Neural progenitor cell (in vitro differentiated cells): Measurements from ENCODE around the gene CSNK1G1. TPM values are rescaled to one million over a fixed set of nuclear protein-coding genes. Genes with fewer than 3 reads are reported as not detected.

Experiments
- DNase-seq: peaks from one replicate; pipeline ENCODE4 v3.0.0-alpha.2; 2016; ENCODE audit warnings: low spot score
- H2AFZ ChIP-seq: fragments of 200-600 bp; sonication (generic); replicated peaks from 2 replicates; pipeline ENCODE4 v1.6.1; 2016; ENCODE audit warnings: antibody characterized with exemption
- H3F3A ChIP-seq: fragments of 200-600 bp; sonication (generic); 2 replicates; pipeline ENCODE4 v1.6.1; 2016; ENCODE audit warnings: antibody characterized with exemption, low read depth
- H3K27ac ChIP-seq: fragments of 200-600 bp; sonication (generic); 2 replicates; pipeline ENCODE4 v1.5.1; 2016; ENCODE audit warnings: mild to moderate bottlenecking
- H3K27me3 ChIP-seq: fragments of 200-600 bp; sonication (generic); 2 replicates; pipeline ENCODE4 v1.6.1; 2016; ENCODE audit warnings: mild to moderate bottlenecking, moderate library complexity
- H3K36me3 ChIP-seq: fragments of 200-600 bp; sonication (generic); 2 replicates; pipeline ENCODE4 v1.5.1; 2016
- H3K4me1 ChIP-seq: fragments of 200-600 bp; sonication (generic); 2 replicates; pipeline ENCODE4 v1.6.1; 2016; ENCODE audit warnings: mixed run types
- H3K4me2 ChIP-seq: fragments of 200-600 bp; sonication (generic); 2 replicates; pipeline ENCODE4 v1.6.1; 2016
- H3K4me3 ChIP-seq: fragments of 200-600 bp; sonication (generic); 2 replicates; pipeline ENCODE4 v1.5.1; 2016
- H3K79me2 ChIP-seq: fragments of 200-600 bp; sonication (generic); 2 replicates; pipeline ENCODE4 v1.6.1; 2016; ENCODE audit warnings: low read depth
- H3K9ac ChIP-seq: fragments of 200-600 bp; sonication (generic); 2 replicates; pipeline ENCODE4 v1.6.1; 2016
- H3K9me3 ChIP-seq: fragments of 200-600 bp; sonication (generic); 2 replicates; pipeline ENCODE4 v1.5.1; 2016; ENCODE audit warnings: low read depth
- H4K20me1 ChIP-seq: fragments of 200-600 bp; sonication (generic); 2 replicates; pipeline ENCODE4 v1.6.1; 2016; ENCODE audit warnings: low read depth
- H3K27ac Mint-ChIP-seq: 3 replicates; pipeline ENCODE4 v1.8.0; 2021; ENCODE audit warnings: mixed read lengths
- H3K27me3 Mint-ChIP-seq: 2 replicates; pipeline ENCODE4 v1.8.0; 2022; ENCODE audit warnings: low read depth, mild to moderate bottlenecking, inconsistent platforms, moderate library complexity, mixed read lengths; ENCODE audit not compliant: insufficient read depth
- H3K36me3 Mint-ChIP-seq: 3 replicates; pipeline ENCODE4 v1.8.0; 2021; ENCODE audit warnings: mixed read lengths
- H3K4me1 Mint-ChIP-seq: 3 replicates; pipeline ENCODE4 v1.8.0; 2021; ENCODE audit warnings: mixed read lengths
- H3K4me3 Mint-ChIP-seq: 3 replicates; pipeline ENCODE4 v1.8.0; 2021; ENCODE audit warnings: mild to moderate bottlenecking, moderate library complexity, mixed read lengths
- H3K9me3 Mint-ChIP-seq: 3 replicates; pipeline ENCODE4 v1.8.0; 2020; ENCODE audit warnings: mixed read lengths
- EZH2 ChIP-seq: fragments of 200-600 bp; sonication (generic); IDR thresholded peaks from 2 replicates; pipeline ENCODE4 v1.6.1; 2017; ENCODE audit warnings: antibody characterized with exemption, mild to moderate bottlenecking, moderate library complexity
- EZH2phosphoT487 ChIP-seq: fragments of 200-600 bp; sonication (generic); IDR thresholded peaks from 2 replicates; pipeline ENCODE4 v1.6.1; 2017; ENCODE audit warnings: antibody characterized with exemption
- total RNA-seq: library from RNA; depleted of rRNA; stranded (reverse); fragments of >200 nt; gene quantifications from 2 replicates; pipeline ENCODE4 v1.2.3, GENCODE V29; 2015; ENCODE audit warnings: low replicate concordance
- TF ChIP-seq, protein P1 (sequence below): fragments of 200-600 bp; sonication (generic); IDR thresholded peaks from 2 replicates; pipeline ENCODE4 v1.5.1; 2017; ENCODE audit warnings: antibody characterized with exemption, mild to moderate bottlenecking

The CSNK1G1 gene
- total RNA-seq, 1 donor from 2014 or later, result 23.0 TPM

DNA sequence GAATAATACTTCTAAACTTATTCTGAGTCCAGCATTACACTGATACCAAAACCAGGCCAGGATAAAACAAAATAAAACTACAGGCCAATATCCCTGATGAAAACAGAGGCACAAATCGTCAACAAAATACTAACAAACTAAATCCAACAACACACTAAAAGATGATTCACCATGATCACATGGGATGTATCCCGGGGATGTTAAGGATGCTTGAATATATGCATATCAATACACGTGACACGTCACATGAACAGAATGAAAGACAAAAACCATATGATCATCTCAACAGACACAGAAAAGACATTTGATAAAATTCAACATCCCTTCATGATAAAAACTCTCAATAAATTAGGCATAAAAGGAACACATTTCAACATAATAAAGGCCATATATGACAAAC, 91.5 kb downstream of the CSNK1G1 start:
- H3K79me2 ChIP-seq, result peaks cover 18% of the 10 kb centered on the region
- Mint-ChIP-seq H3K4me1 (no peaks in the 10 kb centered on the region), H3K27me3 (peaks cover 4% of the 10 kb centered on the region)

DNA sequence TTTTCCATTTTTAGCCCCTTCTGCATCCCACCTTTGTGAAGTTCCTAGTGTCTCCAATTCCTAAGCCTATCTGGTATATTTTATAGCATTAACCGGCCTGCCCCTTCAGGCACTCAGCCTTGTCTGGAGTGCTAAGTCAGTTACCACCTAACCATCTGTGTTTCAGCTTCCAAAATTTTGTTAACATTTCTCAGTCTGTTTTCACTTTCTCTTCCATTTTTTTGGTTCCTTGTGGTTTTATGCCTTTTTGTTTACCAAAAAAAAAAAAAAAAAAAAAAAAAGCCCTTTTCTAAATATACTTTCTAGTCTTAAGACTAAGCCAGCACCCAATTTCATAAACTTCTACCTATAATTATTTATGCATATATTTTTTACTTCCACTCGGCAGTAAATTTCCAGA, 92.4 kb downstream of the CSNK1G1 start:
- Histone ChIP-seq H3K4me3 (no peak overlapping the region), H3F3A (no peaks in the 10 kb centered on the region), H2AFZ (no peak overlapping the region), H3K4me1 (no peaks in the 10 kb centered on the region), H4K20me1 (no peaks in the 10 kb centered on the region), H3K27me3 (no peaks in the 10 kb centered on the region), H3K36me3 (no peaks in the 10 kb centered on the region), H3K79me2 (peaks cover 18% of the 10 kb centered on the region), H3K27ac (no peak overlapping the region), H3K9ac (no peak overlapping the region), H3K4me2 (no peak overlapping the region), H3K9me3 (no peaks in the 10 kb centered on the region)
- DNase-seq, result no peak
- Mint-ChIP-seq H3K9me3 (peaks cover 19% of the 10 kb centered on the region), H3K36me3 (no peaks in the 10 kb centered on the region), H3K4me1 (no peaks in the 10 kb centered on the region), H3K4me3 (no peak overlapping the region), H3K27me3 (peaks cover 4% of the 10 kb centered on the region), H3K27ac (no peak overlapping the region)
- TF ChIP-seq, protein P1, sequence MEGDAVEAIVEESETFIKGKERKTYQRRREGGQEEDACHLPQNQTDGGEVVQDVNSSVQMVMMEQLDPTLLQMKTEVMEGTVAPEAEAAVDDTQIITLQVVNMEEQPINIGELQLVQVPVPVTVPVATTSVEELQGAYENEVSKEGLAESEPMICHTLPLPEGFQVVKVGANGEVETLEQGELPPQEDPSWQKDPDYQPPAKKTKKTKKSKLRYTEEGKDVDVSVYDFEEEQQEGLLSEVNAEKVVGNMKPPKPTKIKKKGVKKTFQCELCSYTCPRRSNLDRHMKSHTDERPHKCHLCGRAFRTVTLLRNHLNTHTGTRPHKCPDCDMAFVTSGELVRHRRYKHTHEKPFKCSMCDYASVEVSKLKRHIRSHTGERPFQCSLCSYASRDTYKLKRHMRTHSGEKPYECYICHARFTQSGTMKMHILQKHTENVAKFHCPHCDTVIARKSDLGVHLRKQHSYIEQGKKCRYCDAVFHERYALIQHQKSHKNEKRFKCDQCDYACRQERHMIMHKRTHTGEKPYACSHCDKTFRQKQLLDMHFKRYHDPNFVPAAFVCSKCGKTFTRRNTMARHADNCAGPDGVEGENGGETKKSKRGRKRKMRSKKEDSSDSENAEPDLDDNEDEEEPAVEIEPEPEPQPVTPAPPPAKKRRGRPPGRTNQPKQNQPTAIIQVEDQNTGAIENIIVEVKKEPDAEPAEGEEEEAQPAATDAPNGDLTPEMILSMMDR, result no peak
- no peak for TF ChIP-seq EZH2phosphoT487
- no peak for TF ChIP-seq EZH2

More for the DNA sequence above, 91.5 kb downstream of the CSNK1G1 start:
- H3K27me3 ChIP-seq, result no peaks in the 10 kb centered on the region
- no peak overlapping the region for H3K9ac ChIP-seq
- H3F3A ChIP-seq, result no peaks in the 10 kb centered on the region
- no peaks in the 10 kb centered on the region for H3K36me3 Mint-ChIP-seq
- no peak overlapping the region for H2AFZ ChIP-seq
- H3K4me2 ChIP-seq, result no peak overlapping the region
- H3K9me3 ChIP-seq, result no peaks in the 10 kb centered on the region
- no peaks in the 10 kb centered on the region for H3K36me3 ChIP-seq
- H3K4me3 ChIP-seq, result no peak overlapping the region
- no peaks in the 10 kb centered on the region for H3K4me1 ChIP-seq
- H3K9me3 Mint-ChIP-seq, result peaks cover 19% of the 10 kb centered on the region
- DNase-seq, result no peak
- H3K4me3 Mint-ChIP-seq, result no peak overlapping the region
- no peak overlapping the region for H3K27ac Mint-ChIP-seq
- TF ChIP-seq EZH2phosphoT487 (no peak), EZH2 (no peak)
- TF ChIP-seq, protein P1, result no peak
- no peaks in the 10 kb centered on the region for H4K20me1 ChIP-seq
- no peak overlapping the region for H3K27ac ChIP-seq

DNA sequence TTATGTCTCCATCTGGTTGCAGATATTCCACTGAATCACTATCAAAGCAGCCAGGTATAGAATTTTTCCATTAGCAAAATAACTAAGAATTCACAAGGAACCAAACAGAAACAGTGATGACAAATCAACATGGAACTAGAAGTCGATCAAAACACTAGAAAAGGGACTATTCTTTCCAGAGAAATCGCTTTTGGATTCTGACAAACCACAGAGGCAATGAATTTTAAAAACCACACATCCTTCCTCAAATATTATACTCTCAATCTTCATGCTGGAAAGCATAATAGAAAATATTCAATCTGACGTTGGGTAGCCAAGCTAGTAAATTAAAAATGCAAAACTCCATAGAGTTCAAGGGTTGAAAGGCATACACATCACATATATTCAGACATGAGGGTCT, 99.9 kb downstream of the CSNK1G1 start:
- Mint-ChIP-seq H3K4me3 (no peak overlapping the region), H3K27ac (no peak overlapping the region), H3K4me1 (no peaks in the 10 kb centered on the region), H3K27me3 (no peaks in the 10 kb centered on the region), H3K36me3 (peaks cover 9% of the 10 kb centered on the region), H3K9me3 (no peaks in the 10 kb centered on the region)
- Histone ChIP-seq H3K27ac (no peak overlapping the region), H3F3A (no peaks in the 10 kb centered on the region), H3K4me1 (no peaks in the 10 kb centered on the region), H3K36me3 (peaks cover 4% of the 10 kb centered on the region), H3K9me3 (no peaks in the 10 kb centered on the region), H3K4me3 (no peak overlapping the region), H3K4me2 (no peak overlapping the region), H3K27me3 (no peaks in the 10 kb centered on the region), H2AFZ (no peak overlapping the region), H3K79me2 (no peaks in the 10 kb centered on the region), H3K9ac (no peak overlapping the region), H4K20me1 (no peaks in the 10 kb centered on the region)
- TF ChIP-seq, protein P1, result no peak
- TF ChIP-seq EZH2 (no peak), EZH2phosphoT487 (no peak)
- DNase-seq, result no peak
